Stimulated activated CD4-positive, alpha-beta T cell treated with anti-CD3 and anti-CD28 coated beads, TNF-alpha, amount 100 ng/mL, for 24 hours (primary cell): Measurements from ENCODE around the gene GFOD1.
"Not testable (repeated sequence)": the region's sequence is repeated elsewhere in the genome, so short reads cannot be mapped to it uniquely, and the experiment has no call there.

Experiments
- DNase-seq, 3 experiments: peaks; one replicate each; pipeline ENCODE4 v3.0.0-alpha.2; 2020; ENCODE audit warnings: low read depth in 3 of 3

GFOD1 gene

DNA sequence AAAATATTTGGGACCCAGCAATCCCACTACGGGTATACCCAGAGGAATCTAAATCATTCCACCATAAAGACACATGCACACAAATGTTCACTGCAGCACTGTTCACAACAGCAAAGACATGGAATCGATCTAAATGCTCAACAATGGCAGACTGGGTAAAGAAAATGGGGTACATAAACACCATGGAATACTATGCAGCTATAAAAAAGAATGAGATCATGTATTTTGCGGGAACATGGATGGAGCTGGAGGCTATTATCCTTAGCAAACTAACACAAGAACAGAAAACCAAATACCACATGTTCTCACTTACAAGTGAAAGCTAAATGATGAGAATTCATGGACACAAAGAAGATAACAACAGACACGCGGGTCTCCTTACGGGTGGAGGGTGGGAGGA lies 43.4 kb downstream of the GFOD1 start:
- DNase-seq: not testable (repeated sequence)

DNA sequence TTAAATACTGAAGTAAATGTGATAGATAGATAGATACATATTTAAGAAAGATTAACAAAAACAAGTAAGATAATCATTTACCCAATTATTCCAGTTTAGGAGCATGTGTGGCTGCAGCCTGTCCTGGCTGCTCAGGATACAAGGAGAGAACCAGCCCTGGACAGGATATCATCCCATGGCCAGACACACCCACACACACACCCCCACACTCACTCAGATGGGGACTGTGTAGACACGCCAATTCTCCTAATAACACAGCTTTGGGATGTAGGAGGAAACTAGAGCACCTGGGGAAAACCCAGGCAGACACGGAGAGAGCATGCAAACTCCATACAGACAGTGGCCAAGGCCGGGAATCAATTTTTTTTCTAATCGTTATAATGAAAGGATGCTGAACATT lies 45.6 kb downstream of the GFOD1 start:
- DNase-seq: no peak

DNA sequence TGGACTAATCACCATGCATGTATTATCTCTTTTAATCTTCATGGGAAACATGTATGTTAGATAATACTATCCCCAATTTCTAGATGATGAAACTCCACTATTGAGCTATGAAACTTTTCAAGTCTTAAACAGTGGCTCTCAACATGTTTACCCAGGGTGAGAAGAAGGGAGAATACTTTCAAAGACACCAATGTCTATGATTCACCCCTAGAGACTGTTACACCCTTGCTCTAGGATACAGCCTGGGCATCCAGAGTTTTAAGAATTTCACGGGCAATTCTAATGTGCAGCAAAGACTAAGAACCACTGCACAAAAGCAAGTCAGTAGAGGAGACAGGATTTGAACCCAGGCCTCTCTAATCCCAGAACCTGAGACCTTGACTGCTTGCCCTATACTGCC lies 47.8 kb downstream of the GFOD1 start:
- no peak for DNase-seq

DNA sequence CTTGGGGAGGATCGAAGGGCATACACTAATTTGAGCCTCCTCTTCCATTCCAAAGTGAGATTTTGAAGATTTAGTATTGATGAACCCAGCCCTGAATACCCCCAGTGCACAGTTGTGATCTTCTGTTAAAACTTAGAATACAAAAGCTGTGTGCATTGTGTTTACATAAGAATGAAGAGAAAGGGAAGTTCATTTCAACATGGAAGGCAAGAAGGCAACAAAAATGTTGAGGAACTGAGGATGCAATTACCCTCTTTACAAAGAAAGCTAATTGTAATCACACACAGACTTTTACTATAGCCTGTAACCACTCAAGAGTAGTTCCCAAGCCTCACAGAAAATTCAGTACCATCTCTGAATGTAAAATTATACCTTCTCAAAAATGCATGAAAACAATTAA lies 49.3 kb downstream of the GFOD1 start:
- DNase-seq: no peak

DNA sequence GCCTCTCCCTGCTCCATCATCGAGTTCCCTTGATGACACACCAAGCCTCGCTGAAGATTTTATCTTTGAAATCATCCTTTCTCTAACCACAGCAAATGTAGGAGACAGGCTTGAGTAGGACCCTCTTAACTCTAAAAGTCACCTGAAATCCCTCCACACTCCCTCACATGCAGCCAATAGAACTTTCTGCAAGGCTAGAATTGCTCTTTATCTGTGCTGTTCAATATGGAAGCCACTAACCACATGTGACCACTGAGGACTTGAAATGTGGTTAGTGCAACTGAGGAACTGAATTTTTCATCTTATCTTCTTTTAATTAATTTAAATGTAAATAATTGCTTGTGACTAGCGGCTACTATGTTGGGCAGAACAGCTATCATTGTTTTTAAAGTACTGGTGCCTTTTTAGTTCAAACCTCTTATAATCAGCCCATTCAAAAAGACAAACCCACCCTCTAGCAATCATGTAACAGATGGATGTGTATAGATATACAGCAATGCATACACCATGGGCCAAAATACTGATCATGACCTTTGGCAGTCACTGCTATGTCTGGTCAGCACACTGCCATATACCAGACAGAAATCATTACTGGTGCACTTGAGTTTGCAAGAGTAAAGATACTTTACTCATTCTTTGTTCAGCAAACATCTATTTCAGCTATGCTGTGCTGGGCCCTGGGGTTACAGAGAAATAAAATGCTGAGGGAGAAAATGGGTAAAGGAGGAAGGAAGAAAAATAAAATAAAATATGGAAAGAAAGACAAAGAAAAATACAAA lies 50.0 kb downstream of the GFOD1 start:
- DNase-seq: no peak

DNA sequence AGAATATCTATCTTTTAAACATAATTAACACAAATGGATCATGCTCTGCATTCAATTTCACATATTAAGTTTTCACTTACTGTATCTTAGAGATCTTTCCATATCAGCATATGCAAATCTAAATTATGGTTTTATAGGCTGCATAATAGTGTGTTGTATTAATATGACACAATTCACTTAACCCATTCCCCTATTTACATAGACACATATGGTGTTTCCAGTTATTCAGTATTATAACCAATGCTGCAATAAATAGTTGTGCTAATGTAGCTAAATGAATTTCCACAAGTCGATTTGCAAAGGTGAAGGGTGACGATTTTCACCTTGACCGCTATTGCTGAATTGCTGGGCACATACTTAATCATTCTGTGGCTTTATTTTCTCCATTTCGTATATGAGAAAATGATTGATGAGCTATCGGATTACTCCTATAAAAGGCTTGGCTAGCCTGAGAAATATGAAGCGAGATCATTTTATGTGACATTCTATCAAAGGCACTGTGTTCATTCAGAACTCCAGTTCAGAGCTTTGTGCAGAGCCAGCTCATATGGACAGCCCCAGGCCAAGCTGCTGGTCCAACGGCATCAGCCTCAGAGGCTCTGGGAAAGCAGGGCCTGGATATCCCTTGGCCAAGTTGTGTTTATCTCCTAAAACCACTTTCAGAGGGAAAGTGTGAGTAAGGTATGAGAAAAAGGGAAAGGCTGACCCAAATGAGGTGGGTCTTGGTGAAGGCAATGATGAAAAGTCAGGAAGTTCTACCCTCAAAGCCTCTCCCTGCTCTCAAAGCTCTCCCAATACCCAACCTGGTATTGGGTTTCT lies 50.8 kb downstream of the GFOD1 start:
- DNase-seq: no peak

DNA sequence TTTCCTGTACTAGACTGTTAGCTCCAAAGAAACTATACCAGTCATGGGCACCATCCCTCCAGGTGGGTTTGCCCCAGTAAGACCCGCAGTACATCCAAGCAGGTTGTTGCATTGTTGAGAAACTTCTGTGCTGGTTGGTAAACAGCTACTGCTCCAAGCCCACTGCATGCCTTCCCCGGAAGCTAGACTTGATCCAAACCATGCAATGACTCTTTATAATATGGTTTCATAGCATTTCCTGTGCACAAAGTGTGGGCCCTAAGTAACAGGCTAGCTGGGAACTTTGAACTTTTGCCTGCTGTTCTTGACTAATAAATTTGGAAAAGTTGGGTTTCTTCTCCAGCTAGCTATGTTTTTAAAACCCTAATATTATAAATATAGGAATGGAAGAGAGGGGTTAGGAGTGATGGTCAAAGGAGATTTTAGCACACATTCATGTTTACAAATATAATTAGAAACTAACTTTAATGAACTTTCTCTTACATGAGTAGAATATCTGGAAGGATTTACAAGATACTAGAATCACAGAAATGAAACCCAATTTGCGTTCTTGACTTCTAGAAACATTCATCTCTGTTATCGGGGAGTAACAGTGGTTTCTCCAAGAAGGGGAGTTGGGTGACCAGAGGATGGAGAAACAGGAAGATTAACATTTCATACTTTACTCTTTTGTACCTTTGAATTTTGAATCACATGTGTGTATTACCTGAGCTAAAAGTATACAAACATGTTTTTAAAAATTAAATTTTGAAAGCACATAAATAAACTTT lies 51.7 kb downstream of the GFOD1 start:
- DNase-seq: no peak

DNA sequence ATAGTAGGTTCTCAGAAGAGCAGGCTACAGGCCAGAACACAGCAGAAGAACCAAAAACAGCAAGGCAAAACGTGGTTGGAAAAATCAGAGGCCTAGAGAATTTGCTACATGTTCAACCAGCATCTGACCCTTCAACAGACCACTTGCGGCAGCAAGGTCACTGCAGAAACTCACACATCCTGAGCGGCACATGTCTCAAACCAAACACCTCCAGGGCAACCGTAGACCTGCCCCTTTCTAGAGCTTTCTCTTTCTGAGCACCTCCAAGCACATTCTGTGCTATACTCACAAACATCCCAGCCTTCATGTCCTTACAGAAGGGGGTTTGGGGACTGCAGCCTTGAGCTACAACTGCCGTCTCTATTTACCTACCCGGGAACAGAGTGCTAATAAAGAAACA lies 52.6 kb downstream of the GFOD1 start:
- DNase-seq: no peak

DNA sequence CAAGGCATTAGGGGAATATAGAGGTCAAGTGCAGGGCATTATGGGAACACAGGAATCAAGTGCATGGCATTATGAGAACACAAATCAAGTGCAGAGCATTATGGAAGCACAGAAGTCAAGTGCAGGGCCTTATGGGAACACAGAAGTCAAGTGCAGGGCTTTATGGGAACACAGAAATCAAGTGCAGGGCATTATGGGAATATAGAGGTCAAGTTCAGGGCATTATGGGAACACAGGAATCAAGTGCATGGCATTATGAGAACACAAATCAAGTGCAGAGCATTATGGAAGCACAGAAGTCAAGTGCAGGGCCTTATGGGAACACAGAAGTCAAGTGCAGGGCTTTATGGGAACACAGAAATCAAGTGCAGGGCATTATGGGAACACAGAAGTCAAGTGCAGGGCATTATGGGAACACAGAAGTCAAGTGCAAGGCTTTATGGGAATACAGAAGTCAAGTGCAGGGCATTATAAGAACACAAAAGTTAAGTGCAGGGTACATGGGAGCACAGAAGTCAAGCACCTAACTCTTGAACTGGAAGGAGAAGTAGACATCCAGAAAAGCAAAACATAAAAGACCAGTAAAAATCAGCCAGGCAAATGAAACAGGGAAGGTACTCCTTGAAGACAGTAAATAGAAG lies 53.1 kb downstream of the GFOD1 start:
- DNase-seq: not testable (repeated sequence)

DNA sequence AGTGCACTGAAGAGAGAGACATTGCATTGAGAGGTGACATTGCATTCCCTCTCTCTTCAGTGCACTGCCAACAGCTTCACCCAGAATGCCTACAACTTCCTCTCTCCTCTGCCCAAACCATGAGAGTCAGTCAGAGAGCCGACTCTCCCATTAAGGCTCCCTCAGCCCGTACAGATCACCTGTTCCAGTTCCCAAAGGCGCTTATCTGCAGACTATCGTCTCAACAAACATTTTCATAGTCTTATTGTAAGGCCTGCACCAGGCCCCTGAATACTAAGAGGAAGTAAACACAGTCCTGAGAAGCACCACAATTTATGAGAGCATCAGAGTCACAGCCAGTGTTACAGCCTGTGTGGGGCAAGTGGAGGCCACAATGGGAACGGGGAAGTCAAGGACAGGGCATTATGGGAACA lies 53.7 kb downstream of the GFOD1 start:
- no peak for DNase-seq

DNA sequence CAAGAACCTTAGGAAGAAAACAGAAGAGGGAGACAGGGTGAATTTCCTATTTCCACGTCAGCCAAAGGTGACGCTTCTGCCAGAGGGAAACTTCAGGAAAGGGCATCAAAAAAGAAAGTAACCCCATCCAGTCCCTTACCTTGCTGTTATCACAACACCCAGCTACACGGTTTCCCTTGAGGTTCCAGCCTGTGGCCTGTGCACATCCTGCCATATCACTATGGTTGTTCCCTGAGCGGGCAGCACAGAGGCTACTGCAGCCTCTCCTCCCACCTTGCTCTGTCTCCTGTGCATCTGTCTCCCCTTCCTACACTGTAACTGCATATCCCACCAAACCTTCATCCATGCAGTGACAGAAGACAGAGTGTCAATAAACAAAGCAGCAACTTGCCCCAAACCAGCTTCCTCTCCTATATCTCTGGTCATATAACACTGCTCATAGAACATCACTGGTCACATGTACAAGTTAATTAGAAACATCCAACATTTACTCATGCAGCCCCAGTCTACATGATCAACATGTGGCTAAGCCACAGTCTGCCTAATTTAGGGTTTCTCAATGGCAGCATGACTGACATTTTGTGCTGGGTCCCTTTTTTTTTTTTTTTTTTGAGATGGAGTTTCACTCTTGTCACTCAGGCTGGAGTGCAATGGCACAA lies 54.7 kb downstream of the GFOD1 start:
- DNase-seq: no peak

DNA sequence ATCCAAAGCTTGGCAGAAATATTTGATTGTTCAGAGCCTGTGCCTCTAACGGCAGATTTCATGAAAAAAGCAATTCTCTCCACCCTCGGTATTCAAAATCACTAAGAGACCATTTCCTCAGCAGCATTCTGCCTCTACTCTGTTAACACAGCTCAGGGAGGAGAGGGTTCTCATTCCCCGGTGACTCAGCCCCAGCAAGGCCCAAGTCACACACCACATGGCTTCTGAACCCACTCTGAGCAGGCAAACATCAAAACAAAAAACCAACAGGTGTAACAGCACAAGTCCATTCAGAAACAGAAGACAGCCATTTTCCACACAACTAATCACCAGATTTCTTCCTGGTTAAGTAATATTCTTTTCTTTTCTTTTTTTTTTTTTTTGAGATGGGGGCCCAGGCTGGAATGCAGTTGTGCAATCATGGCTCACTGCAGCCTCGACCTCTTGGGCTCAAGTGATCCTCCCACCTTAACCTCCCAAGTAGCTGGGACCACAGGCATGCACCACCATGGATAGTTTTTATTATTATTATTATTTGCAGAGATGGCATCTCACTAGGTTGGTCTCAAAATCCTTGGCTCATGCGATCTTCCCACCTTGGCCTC lies 55.4 kb downstream of the GFOD1 start:
- DNase-seq: peak in 1 of 3 experiments; percentile 40

DNA sequence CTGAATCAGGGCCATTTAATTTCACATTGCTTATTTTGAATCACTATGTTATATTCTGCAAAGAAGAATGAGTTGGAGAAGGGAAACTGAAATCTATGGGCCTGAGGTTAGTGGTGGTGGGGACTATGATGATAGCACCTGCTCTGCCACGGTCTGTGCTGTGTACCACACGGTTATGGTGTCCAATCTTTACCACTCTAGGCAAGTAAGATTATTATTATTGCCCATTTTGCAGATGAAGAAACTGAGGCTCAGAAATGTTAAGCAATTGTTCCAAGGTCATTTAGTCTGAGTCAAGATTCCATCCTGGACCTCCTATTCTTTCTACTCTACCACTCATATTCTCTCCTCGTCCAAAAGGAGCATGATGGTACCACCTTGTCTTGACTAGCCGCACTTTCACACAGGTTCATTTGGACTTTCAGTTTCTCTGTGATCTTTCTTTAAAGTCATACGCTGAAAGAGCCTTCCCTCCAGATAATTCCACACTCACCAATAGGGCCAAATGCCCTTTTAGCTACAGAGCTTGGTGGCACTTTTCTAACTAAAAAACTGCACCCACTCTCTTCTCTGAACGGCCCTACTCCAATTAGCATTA lies 56.2 kb downstream of the GFOD1 start:
- DNase-seq: no peak

DNA sequence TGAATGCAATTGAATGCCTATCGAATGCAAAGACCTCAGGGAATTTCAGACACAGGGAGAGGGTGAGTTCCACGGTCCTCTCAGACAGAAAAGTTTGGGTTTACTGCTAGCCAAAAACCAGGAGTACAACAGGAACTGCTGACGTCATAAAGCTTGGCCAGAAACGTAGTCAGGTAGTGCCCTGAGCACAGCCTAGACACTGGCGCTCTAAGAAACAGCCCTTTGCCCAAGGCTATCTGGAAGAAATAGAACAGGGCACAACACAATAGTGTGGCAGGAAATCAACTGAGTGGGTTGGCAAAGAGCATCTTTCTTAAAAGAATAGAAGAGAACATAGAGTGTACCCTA lies 58.0 kb downstream of the GFOD1 start:
- no peak for DNase-seq

DNA sequence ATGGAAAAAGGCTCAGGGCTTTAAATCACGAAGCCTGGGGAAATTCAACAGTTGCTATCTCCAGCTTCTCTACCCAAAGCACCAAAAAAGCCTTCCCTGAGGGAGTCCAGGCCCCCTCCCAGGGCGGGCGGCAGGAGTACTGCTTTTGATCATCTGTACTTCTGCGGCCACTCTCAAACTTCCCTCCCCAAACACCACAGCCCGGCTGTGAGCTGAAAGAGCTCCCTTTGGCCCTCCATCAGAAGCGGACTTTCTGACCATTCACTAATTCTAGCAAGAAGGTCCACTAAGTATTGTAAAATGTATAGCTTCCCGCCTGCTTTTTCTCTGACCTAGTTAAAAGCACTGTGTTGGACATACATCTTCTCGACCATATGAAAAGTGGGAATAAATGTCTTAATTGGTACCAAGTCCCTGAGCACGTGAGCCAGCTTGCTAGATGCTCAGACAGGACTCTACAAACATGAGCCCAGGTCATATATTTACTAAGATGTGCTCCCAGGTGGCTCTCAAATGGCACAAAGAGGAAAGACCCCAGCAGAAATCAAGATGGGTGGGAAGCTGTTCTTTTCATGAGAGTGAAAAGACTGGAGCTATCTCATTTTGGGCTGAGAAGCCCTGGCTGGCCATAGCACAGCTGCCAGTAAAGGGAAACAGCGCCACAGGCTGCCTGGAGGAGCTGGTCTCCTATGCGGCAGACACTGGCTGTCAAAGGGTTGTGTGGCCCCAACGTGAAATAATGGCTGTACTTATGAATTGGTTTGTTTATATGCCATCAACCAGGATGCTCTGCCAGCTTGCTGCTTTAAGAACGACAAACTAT lies 58.6 kb downstream of the GFOD1 start:
- no peak for DNase-seq

DNA sequence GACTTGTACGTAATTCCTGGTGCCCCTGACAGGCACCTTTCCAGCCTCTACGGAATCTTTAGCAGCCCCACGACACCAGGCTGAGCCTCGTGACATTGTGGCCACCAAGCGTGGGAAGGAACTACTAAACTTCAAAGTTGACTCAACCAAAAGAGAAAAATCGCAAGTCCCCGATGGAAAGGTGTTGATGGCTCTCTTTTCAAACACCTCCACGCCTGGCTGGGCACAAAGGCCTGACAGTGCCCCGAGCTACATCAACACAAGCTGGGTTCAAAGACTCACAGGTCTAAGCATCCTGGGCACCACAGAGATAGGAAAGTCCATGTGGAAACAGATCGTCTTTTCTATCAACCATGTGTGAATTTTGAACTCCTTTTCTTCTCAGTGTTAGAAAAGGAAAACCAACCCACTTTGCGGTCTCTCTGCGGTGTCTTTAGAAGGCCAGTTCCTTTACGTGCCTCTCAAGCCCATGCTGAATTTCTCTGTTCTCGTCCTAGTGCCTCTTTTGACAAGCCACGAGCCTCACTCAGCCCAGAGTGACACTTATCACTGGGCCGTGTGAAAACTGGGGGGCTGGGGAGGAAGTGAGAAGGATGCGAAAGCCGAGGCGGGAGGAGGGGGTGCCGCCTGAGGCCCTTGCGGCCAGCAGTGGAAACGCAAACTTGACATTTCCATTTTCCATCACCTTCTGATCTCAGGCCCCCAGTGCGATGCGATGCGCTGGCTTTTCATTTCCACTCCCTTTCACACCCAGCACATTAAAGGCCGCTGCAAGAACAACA lies 59.4 kb downstream of the GFOD1 start:
- DNase-seq: peak; percentile 58 to 84 (median 67)

DNA sequence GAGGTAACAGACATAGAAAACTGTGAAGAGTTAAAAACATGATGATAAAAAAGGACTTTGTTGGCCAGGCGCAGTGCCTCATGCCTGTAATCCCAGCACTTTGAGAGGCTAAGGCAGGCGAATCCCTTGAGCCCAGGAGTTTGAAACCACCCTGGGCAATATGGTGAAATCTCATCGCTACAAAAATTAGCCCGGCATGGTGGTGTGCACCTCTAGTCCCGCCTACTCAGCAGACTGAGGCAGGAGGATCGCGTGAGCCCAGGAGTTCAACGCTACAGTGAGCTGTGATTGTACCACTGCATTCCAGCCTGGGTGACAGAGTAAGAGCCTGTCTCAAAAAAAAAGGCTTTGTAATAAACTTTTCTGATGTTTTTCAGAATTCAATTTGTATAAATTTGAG lies 60.1 kb downstream of the GFOD1 start:
- no peak for DNase-seq

DNA sequence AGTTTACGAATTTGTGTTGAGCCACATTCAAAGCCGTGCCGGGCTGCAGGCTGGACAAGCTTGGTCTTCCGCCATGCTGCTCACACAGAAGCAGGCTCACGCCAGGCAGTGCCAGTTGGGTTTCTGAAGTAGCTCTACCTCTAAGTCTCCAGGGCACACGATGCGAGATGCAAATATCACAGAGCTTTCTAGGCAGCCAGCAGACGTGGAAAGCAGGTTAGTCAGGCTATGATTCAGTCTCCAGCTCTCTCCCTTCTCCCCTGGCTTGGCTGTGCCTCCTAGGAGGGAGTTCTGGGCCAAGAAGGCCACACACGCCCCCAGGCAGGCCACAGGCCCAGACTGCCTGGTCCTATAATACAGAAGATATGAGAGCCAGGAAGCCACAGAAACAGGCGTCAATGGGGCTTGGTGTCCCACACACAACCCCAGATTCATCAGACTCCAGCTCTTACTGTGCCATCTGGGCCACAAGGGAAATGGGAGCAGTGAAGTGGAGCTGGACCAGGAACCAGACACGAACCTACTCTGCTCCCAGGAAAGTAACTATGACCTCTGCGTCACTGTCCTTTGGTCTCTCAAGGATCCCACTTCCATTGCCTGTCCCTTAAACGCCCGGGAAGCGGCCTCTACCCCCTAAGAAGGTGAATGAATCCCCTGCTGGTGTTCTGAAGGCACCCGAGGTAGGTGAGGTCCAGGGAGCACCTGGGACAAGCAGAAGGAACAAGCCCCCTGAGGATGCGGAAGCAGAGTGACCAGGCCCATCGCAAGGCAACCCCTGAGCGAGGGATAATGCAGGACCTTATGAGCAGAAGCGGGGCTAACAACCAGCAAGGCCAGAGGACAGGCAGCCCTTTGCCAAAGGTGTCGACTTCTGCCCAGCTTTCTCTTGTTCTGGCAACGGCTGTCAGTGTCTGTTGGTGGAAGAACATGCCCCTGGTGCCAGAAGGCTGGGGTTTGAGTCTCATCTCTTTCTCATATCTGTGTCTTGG lies 61.2 kb downstream of the GFOD1 start:
- peak in 1 of 3 experiments; percentile 31 for DNase-seq
